K562 (cell line): Measurements from ENCODE around the gene CYP2W1. TPM values are rescaled to one million over a fixed set of nuclear protein-coding genes. Genes with fewer than 3 reads are reported as not detected.

ENCODE experiments used
- ATAC-seq: fragments of 200-7000 bp; cut with Tn5 transposase; 3 replicates; pipeline ENCODE4 v1.9.1; 2020; ENCODE audit warnings: moderate library complexity
- BruUV-seq: library from RNA; stranded (reverse); fragments of 400-500 nt; replicated peaks from 2 replicates; lab custom pipeline; 2021; lab: Mats Ljungman, UMichigan
- CTCF ChIA-PET: fragments of 300-600 bp; formaldehyde crosslinking; extraction: SDS; loops from one replicate; lab custom pipeline; 2021; ENCODE audit warnings: low intra/inter-chr PET ratio; lab: Yijun Ruan, JAX
- POLR2A ChIA-PET: fragments of 300-600, 350-650 bp; sonication (Branson Sonifier 250); formaldehyde crosslinking; extraction: SDS; loops from one replicate; lab custom pipeline; 2021; ENCODE audit warnings: antibody characterized with exemption, inconsistent platforms; lab: Yijun Ruan, JAX
- DNase-seq, 4 experiments: peaks; one replicate each; pipeline versions ENCODE4 v3.0.0 to v3.0.0-alpha.2; 2011 to 2018; ENCODE audit warnings: low spot score in 3 of 4, mixed read lengths in 3 of 4; ENCODE audit errors: extremely low read depth in 1 of 4
- FAIRE-seq: peaks from 2 replicates; lab custom pipeline; 2011; peaks lifted over from hg19 to GRCh38; lab: Jason Lieb, UNC
- H2AFZ ChIP-seq: 2 replicates; pipeline ENCODE4 v1.6.0; 2011; ENCODE audit warnings: low read depth, low read length, control low read depth, inconsistent platforms
- H3K27ac ChIP-seq: fragments of 200-600 bp; 3 replicates; pipeline ENCODE4 v1.8.0; 2011; ENCODE audit warnings: low read depth, mild to moderate bottlenecking, control low read depth, inconsistent platforms, low read length, moderate library complexity, mixed read lengths; ENCODE audit errors: extremely low read depth
- H3K27me3 ChIP-seq, 2 experiments: fragments of 300-600 bp in 1 of 2; 2 replicates in 1 of 2; 3 replicates in 1 of 2; pipeline versions ENCODE4 v1.6.0 to v1.8.0; 2011; ENCODE audit warnings: inconsistent platforms in 2 of 2, low read length in 2 of 2, mild to moderate bottlenecking in 1 of 2, mixed read lengths in 1 of 2, moderate library complexity in 1 of 2; ENCODE audit not compliant: control insufficient read depth in 2 of 2, insufficient read depth in 2 of 2
- H3K36me3 ChIP-seq: fragments of 300-600 bp; 3 replicates; pipeline ENCODE4 v1.8.0; 2011; ENCODE audit warnings: mild to moderate bottlenecking, low read length, inconsistent platforms; ENCODE audit not compliant: control insufficient read depth, insufficient read depth
- H3K4me1 ChIP-seq, 2 experiments: fragments of 200-600 bp in 1 of 2; replicated peaks in 1 of 2; 2 replicates in 1 of 2; 3 replicates in 1 of 2; pipeline versions ENCODE4 v1.5.1 to v1.8.0; 2011; ENCODE audit warnings: inconsistent platforms in 2 of 2, low read length in 2 of 2, mild to moderate bottlenecking in 1 of 2, mixed read lengths in 1 of 2, moderate library complexity in 1 of 2; ENCODE audit not compliant: control insufficient read depth in 2 of 2, insufficient read depth in 2 of 2
- H3K4me2 ChIP-seq: 2 replicates; pipeline ENCODE4 v1.6.1; 2011; ENCODE audit warnings: low read length, control low read depth, inconsistent platforms, mixed read lengths; ENCODE audit not compliant: insufficient read depth
- H3K4me3 ChIP-seq: fragments of 200-600 bp; sonication (generic), shearing (Covaris generic); 2 replicates; pipeline ENCODE4 v1.5.1; 2016; ENCODE audit warnings: control low read depth, inconsistent platforms
- H3K79me2 ChIP-seq: fragments of 200-600 bp; 3 replicates; pipeline ENCODE4 v1.8.0; 2011; ENCODE audit warnings: low read length, inconsistent platforms; ENCODE audit not compliant: control insufficient read depth, insufficient read depth
- H3K9ac ChIP-seq, 2 experiments: 2 replicates each; pipeline versions ENCODE4 v1.6.0 to v1.6.1; 2011; ENCODE audit warnings: low read depth in 2 of 2, low read length in 2 of 2, control low read depth in 1 of 2, inconsistent platforms in 1 of 2, mild to moderate bottlenecking in 1 of 2, mixed read lengths in 1 of 2; ENCODE audit not compliant: insufficient read depth in 1 of 2
- H3K9me1 ChIP-seq: one replicate; pipeline ENCODE4 v1.6.0; 2011; ENCODE audit warnings: inconsistent platforms, mild to moderate bottlenecking, low read length, moderate library complexity; ENCODE audit not compliant: control insufficient read depth, insufficient read depth
- H3K9me3 ChIP-seq: replicated peaks from 2 replicates; pipeline ENCODE4 v1.5.1; 2011; ENCODE audit warnings: low read depth, low read length, inconsistent platforms; ENCODE audit not compliant: control insufficient read depth, insufficient read depth
- H4K20me1 ChIP-seq: replicated peaks from 2 replicates; pipeline ENCODE4 v1.6.1; 2011; ENCODE audit warnings: low read length, inconsistent platforms, mixed read lengths; ENCODE audit not compliant: control insufficient read depth, insufficient read depth
- BHLHE40 ChIP-seq: IDR thresholded peaks from 2 replicates; pipeline ENCODE4 v1.6.1; 2011; ENCODE audit warnings: low read length, improper control_type of control experiment
- CBX1 ChIP-seq: sonication (generic); IDR thresholded peaks from 2 replicates; pipeline ENCODE4 v1.6.1; 2016; ENCODE audit warnings: antibody characterized with exemption, low read depth, mild to moderate bottlenecking
- CHD4 ChIP-seq: fragments of 200-600 bp; sonication (generic); IDR thresholded peaks from 3 replicates; pipeline ENCODE4 v1.6.1; 2012; ENCODE audit warnings: low read depth, mild to moderate bottlenecking, mixed read lengths, low read length, inconsistent platforms; ENCODE audit not compliant: insufficient read depth, insufficient replicate concordance, poor library complexity, severe bottlenecking
- E2F1 ChIP-seq: sonication (generic); formaldehyde crosslinking; IDR thresholded peaks from 2 replicates; pipeline ENCODE4 v1.8.1; 2023; ENCODE audit warnings: mild to moderate bottlenecking, missing genetic modification reagents, moderate library complexity
- ETV6 ChIP-seq, 3 experiments: fragments of 150-350 bp in 1 of 3; sonication (generic) in 1 of 3; formaldehyde crosslinking in 1 of 3; IDR thresholded peaks; 2 replicates each; pipeline versions ENCODE4 v1.6.1 to v1.8.0; 2014 to 2022; ENCODE audit warnings: borderline replicate concordance in 2 of 3, low read depth in 2 of 3, antibody characterized with exemption in 1 of 3, low read length in 1 of 3, mild to moderate bottlenecking in 1 of 3, missing genetic modification reagents in 1 of 3
- FOS ChIP-seq: IDR thresholded peaks from 3 replicates; pipeline ENCODE4 v1.6.1; 2011; ENCODE audit not compliant: insufficient read length; ENCODE audit errors: extremely low read depth
- HNRNPUL1 ChIP-seq: fragments of 200-400 bp; formaldehyde crosslinking; IDR thresholded peaks from 2 replicates; pipeline ENCODE4 v1.6.1; 2017; ENCODE audit warnings: low read length
- MAZ ChIP-seq, 2 experiments: fragments of 450-650 bp in 1 of 2; sonication (generic) in 1 of 2; formaldehyde crosslinking; IDR thresholded peaks in 1 of 2; conservative IDR thresholded peaks in 1 of 2; 2 replicates each; pipeline versions ENCODE4 v1.4.0 to v1.5.0; 2020; ENCODE audit warnings: mild to moderate bottlenecking in 1 of 2, missing genetic modification reagents in 1 of 2
- MXD1 ChIP-seq: fragments of 250-450 bp; sonication (Bioruptor Pico); IDR thresholded peaks from 2 replicates; pipeline ENCODE4 v1.8.0; 2021; ENCODE audit warnings: borderline replicate concordance, mild to moderate bottlenecking, moderate library complexity; ENCODE audit not compliant: poor library complexity, severe bottlenecking
- NFIX ChIP-seq: fragments of 250-450 bp; sonication (Bioruptor Pico); IDR thresholded peaks from 2 replicates; pipeline ENCODE4 v1.4.0; 2020; ENCODE audit warnings: low read depth, mild to moderate bottlenecking, moderate library complexity
- RAD21 ChIP-seq, 2 experiments: fragments of 250-450 bp in 1 of 2; fragments of 450-650 bp in 1 of 2; sonication (Bioruptor Pico) in 1 of 2; formaldehyde crosslinking in 1 of 2; IDR thresholded peaks in 1 of 2; conservative IDR thresholded peaks in 1 of 2; 2 replicates each; pipeline versions ENCODE4 v1.4.0 to v1.8.0; 2020 to 2022; ENCODE audit warnings: mild to moderate bottlenecking in 2 of 2, moderate library complexity in 1 of 2
- SMAD1 ChIP-seq: fragments of 150-350 bp; IDR thresholded peaks from 2 replicates; pipeline ENCODE4 v1.6.1; 2014; ENCODE audit warnings: low read length, low read depth; ENCODE audit not compliant: partially characterized antibody
- SMARCA4 ChIP-seq: fragments of 450-650 bp; IDR thresholded peaks from 2 replicates; pipeline ENCODE4 v1.6.1; 2016
- TFAM ChIP-seq: fragments of 250-450 bp; sonication (Bioruptor Pico); conservative IDR thresholded peaks from 2 replicates; pipeline ENCODE4 v1.5.0; 2021; ENCODE audit warnings: mild to moderate bottlenecking, moderate library complexity
- XRCC4 ChIP-seq: IDR thresholded peaks from one replicate; pipeline ENCODE4 v1.6.1; 2011; ENCODE audit not compliant: insufficient read depth, insufficient read length; ENCODE audit errors: extremely low read depth
- WGBS: fragments of 100-300 bp; shearing (Covaris generic); methylation state at CpG from one replicate; pipeline ENCODE4 v1.1.6; 2016; ENCODE audit warnings: low coverage, mixed read lengths; ENCODE audit not compliant: insufficient coverage; ENCODE audit errors: missing lambda C conversion rate; 5-methylcytosine and 5-hydroxymethylcytosine counted together
- in situ Hi-C: fragments of 300-500 bp; cut with MboI; formaldehyde crosslinking; loops from 4 replicates; pipeline ENCODE4 v1.15.0; 2018; ENCODE audit warnings: inconsistent platforms, mixed read lengths
- intact Hi-C: fragments of 100-400 bp; cut with micrococcal nuclease; formaldehyde crosslinking; loops from 2 replicates; pipeline ENCODE4 v1.14.2; 2022
- polyA plus RNA-seq, 8 experiments: library from polyadenylated mRNA; depleted of rRNA in 4 of 8; stranded (reverse) in 5 of 8; unstranded in 3 of 8; fragments of >200 nt; fragmentation: Nextera tagmentation in 2 of 8; fragmentation: Illumina TruSeq in 1 of 8; extraction: Ambion mirVana in 2 of 8; extraction: Trizol in 1 of 8; gene quantifications; 2 replicates each; pipeline versions ENCODE4 v1.2.1 to v1.2.3, GENCODE V29; 2011 to 2014; ENCODE audit warnings: inconsistent platforms in 1 of 8, missing spikeins in 1 of 8
- total RNA-seq, 7 experiments: library from RNA; depleted of rRNA in 6 of 7; stranded (reverse); fragments of >200 nt in 6 of 7; fragmentation: Illumina TruSeq in 2 of 7; extraction: Trizol in 2 of 7; gene quantifications; 2 replicates each; pipeline versions ENCODE4 v1.2.1 to v1.2.3, GENCODE V29; 2011 to 2021; ENCODE audit warnings: low replicate concordance in 1 of 7

The CYP2W1 gene
- total and polyA plus RNA-seq, 9 of the 15 experiments (the other 6 are each of a cell fraction or from before 2014, with no cell fraction given) = not detected

GRCh38 chr7:1012716-1013095 is 29.7 kb downstream of the CYP2W1 start (continued):
- TF ChIP-seq RAD21 (CRISPR knock-in tag; conservative IDR thresholded peaks at IDR 0.05 in 1 of 2, IDR thresholded peaks at IDR 0.05 in 1 of 2) (no peak), TFAM (CRISPR knock-in tag) (no peak), SMAD1 (no peak)
- TF ChIP-seq, all 486 proteins: peak for 0

- peak overlapping the region in 1 of 2 experiments; percentile 71; a peak in 2 of 4 replicates for H3K9ac ChIP-seq
- CTCF ChIA-PET = no interaction called here
- no peak overlapping the region for H2AFZ ChIP-seq
- TF ChIP-seq NFIX (CRISPR knock-in tag) (no peak), FOS (no peak), MXD1 (no peak), SMARCA4 (no peak), MAZ (CRISPR knock-in tag; conservative IDR thresholded peaks at IDR 0.05 in 1 of 2, IDR thresholded peaks at IDR 0.05 in 1 of 2) (no peak), XRCC4 (no peak), BHLHE40 (no peak), CBX1 (no peak), HNRNPUL1 (no peak), E2F1 (no peak), ETV6 (IDR thresholded peaks at IDR 0.05; ENCODE audit: borderline replicate concordance in 1 of 2, low read depth in 2 of 2, low read length in 1 of 2) (no peak), ETV6 (CRISPR knock-in tag; IDR thresholded peaks at IDR 0.05; ENCODE audit: borderline replicate concordance) (no peak), CHD4 (no peak)
- TF ChIP-seq, all 486 proteins: peak for 0
- Histone ChIP-seq H4K20me1 (peaks cover 7% of the 10 kb centered on the region), H3K36me3 (peaks cover 16% of the 10 kb centered on the region; the same call in 2 of the 3 replicates), H3K27ac (no peak overlapping the region), H3K4me2 (no peak overlapping the region), H3K9me1 (no peaks in the 10 kb centered on the region), H3K9me3 (no peaks in the 10 kb centered on the region), H3K79me2 (peaks cover 24% of the 10 kb centered on the region), H3K4me3 (no peak overlapping the region), H3K27me3 (no peaks in the 10 kb centered on the region), H3K4me1 (peaks cover 0 to 78% of the 10 kb centered on the region in 2 experiments; a peak in 2 of 5 replicates)
- in situ Hi-C loops = no loop called here
- ATAC-seq = no peak
- FAIRE-seq = no peak
- 82% methylated on average over 11 of the region's 11 CpGs for whole genome bisulfite sequencing
- no TSS peak for BruUV-seq
- no peak for DNase-seq
- POLR2A ChIA-PET = interaction anchor here (0.6 kb wide), 1 partner anchor 16 kb away, joined by 3 read pairs; no protein-coding TSS in a partner anchor
- intact Hi-C loops = no loop called here
Measured at GRCh38 chr7:1013581-1013980, 30.6 kb downstream of the CYP2W1 start.
